ENCODE results near the gene ROPN1.

The ROPN1 gene

DNA sequence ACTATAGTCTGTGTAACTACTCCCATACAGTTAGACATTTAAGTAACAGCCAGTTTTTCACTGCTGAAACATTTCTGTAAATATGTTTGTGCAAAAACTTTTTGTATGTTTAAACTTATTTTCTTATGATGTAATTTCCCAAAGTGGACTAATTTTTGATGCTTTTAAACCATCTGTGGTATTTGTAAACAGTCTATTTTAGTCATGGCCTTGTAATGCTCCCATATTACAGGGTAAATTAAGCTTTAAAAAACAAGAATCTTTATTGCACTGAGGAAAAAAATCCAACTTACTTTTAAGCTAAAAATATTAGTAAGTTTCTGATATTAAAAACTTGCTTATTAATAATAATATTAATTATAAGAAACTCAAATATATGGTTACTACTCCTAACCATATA, 44.4 kb downstream of the ROPN1 start:
- no peak for DNase-seq (ENCODE audit: low read depth)

DNA sequence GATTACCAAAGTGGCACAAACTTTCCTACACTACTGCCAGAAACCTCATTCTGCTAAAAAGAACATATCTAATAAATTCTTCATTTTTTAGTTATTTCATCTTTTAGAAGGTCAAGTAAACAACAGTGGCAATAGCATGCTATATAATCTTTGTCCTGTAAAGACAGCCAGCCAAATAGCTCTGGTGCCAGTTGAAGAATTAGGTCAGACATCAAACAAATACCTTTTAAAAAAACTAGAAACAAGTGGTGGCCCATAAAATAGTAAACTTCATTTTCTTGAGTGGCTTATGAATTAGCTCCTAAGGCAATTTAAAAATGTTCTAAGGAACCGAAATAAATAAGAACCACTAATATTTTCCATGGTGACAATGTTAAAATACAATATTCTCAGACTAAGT, 50.4 kb downstream of the ROPN1 start:
- no peak for DNase-seq (ENCODE audit: low read depth)

DNA sequence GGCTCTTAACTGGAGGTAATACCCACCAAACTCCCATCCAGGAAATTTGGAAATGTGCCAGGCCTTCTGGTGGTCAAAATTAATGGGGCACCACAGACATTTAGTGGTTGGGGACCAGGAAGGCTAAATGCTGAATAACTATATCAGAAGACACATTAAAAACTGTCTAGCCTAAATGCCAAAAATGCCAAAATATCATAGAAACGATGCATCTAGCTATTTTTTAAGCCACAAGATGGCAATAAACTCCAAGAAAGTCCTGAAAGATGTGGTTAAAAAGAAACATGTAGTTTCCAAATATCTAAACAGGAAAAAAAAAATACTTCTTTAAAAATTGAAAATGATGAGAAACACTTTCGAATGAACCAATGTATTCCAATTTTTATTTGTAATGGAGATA, 50.8 kb downstream of the ROPN1 start:
- DNase-seq (ENCODE audit: low read depth) = no peak

DNA sequence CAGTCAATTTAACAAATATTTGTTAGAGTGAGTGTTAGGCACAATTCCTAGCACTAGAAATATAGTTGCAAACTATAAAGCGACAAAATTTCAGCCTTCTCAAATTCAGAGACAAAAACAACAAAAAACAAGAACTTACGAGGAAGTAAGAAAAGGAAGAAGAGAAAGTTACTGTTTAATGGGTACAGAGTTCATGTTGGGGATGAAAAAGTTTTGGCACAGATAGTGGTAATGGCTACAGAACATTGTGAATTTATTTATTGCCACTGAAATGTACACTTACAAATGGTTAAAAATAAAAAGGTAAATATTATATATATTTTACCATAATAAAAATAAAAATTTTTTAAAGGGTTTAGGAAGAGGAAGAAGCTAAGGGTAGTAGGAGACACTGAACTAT, 52.2 kb downstream of the ROPN1 start:
- no peak for DNase-seq (ENCODE audit: low read depth)

DNA sequence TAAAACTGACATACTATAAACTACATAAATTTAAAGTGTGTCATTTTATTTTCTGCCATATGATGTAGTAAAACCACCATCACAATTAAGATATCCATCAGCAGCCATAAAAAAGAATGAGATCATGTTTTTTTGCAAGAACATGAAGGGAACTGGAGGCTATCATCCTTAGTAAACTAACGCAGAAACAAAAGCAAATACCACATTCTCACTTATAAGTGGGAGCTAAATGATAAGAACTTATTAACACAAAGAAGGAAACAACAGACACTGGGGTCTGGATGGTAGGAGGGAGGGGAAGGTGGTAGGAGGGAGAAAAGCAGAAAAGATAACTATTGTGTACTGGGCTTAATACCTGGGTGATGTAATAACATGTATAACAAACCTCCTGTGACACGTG, 55.5 kb downstream of the ROPN1 start:
- no peak for DNase-seq (ENCODE audit: low read depth)

DNA sequence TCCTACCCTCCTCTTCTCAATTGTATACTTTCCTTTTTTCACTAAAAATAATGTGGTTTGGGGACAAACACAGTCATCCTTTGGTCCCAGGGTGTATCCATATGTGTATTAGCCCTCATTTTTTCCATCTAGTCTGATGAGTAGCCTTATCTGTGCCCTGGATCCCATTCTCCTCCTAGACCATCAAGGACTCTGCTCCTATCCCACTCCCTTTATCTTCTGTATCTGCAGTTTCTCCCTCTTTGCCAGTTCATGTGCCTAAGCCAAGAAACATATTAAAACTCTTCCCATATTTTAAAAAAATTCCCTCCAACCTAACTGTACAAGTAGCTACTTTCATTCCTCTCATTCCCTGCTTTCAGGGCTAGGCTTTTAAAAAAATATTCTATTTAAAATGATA, 56.1 kb downstream of the ROPN1 start:
- no peak for DNase-seq (ENCODE audit: low read depth)

DNA sequence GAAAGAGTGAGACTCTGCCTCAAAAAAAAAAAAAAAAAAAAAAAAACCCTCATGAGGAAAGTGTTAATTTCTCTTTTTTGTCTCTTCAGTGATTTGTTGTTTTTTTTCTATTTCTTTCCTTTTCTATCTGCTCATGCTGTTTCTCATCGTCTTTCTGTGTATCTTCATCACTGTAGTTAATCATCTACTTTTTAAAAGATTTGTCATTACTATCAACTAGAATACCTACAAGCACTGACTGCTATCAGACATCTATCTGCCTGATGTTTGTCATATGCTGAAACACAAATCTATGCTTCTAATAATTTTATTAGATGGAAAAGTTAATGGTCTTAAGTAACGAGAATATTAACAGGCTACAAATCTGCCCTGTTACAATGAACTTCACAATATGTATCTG, 57.7 kb downstream of the ROPN1 start:
- no peak for DNase-seq (ENCODE audit: low read depth)

DNA sequence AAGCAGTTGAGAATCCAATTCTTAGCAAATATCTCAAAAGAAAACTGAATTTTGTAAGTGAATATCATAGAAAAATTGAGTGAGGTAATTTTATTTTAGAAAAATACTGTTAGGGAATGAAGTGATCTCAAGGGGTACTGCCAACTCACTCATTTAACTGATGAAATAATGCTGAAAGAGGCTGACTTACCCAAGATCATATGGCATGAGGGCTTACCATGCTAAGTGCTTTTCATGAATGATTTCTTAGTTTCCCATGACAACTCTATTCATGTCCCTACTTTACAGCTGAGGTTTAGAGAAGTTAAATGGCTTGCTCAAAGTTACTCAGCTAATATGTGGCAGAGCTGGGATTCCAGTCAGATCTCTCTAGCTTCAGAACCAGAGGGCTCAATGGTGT, 61.5 kb downstream of the ROPN1 start:
- no peak for DNase-seq (ENCODE audit: low read depth)

DNA sequence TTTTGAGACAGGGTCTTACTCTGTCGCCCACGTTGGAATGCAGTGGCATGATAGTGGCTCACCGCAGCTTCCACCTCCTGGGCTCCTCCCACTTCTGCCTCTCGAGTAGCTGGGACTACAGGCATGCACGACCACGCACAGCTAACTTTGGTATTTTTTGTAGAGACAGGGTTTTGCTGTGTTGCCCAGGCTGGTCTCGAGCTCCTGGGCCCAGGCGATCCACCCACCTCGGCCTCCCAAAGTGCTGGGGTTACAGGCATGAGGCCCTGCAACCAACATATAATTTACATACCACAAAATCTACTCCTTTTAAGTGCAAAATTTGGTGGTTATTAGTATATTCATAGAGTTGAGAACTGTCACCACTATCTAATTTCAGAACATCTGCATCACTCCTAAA, 62.6 kb downstream of the ROPN1 start:
- DNase-seq (ENCODE audit: low read depth) = no peak

DNA sequence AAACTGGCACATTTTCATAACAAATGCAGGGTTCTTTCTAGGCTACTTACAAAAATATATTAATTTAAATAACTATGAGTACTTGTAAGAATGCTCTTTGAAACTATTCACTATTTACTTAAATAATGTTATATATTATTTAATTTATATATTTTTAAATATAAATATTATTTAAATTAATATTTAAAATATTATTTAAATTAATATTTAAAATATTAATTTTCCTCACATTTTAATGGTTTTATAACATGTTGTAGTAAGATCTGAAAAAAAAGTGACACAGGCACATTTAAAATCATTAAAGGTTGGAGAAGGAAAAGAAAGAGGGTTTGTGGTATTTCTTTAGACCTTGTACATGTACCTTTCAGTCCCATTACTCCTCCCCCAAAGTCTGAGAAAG, 65.5 kb downstream of the ROPN1 start:
- DNase-seq (ENCODE audit: low read depth) = no peak

DNA sequence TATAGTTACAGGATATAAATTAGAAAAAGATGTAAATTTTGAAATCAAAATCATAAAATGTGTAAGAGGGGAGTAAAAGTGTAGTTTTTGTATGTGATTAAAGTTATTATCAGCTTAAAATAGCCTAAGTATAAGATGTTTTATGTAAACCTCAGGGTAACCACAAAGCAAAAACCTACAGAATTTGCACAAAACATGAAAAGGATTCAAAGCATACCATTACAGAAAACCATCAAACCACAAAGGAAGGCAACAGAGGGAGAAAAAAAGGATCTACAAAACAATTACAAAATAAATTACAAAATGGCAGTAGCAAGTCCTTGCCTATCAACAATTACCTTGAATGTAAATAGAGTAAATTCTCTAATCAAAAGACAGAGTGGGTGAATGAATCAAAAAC, 71.1 kb downstream of the ROPN1 start:
- DNase-seq (ENCODE audit: low read depth) = no peak

DNA sequence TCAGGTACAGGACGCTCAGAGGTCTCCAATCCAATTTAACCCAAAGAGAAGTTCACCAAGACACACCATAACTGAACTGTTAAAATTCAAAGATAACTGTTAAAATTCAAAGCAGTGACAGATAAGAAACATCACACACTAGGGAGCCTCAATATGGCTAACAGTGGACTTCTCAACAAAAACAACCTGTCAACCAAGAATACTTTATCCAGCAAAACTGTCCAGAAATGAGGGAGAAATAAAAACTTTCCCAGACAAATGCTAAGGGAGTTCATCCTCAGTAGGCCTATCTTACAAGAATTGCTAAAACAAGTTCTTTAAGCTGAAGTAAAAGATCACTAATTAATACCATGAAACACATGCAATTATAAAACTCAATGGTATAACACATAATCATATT, 71.5 kb downstream of the ROPN1 start:
- no peak for DNase-seq (ENCODE audit: low read depth)

DNA sequence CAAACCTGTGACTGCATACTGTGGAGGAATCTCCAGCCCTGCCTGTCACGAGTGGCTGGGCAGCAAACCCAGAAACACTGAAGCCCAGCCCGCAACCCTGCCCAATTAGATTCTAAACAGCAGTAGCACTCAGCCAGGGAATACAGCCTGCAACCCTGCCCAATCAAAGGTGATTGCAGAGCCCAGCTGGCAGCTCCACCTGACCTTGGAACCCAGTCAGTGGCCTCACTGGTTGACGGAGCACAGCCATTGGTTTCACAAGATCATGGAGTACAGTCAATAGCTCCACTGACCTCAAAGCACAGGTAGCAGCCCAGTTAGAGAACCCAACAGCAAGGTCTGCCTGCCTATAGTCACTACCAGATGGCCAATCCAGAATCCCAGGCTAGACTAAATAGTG, 72.6 kb downstream of the ROPN1 start:
- no peak for DNase-seq (ENCODE audit: low read depth)

All from stimulated activated CD8-positive, alpha-beta memory T cell treated with anti-CD3 and anti-CD28 coated beads, Interleukin-15, amount 100 ng/mL, for 24 hours (primary cell).